GM06990 (cell line): ENCODE measurements around the gene PELI2.

Source experiments
- DNase-seq: peaks from one replicate; pipeline ENCODE4 v3.0.0-alpha.2; 2011; ENCODE audit not compliant: insufficient read length; ENCODE audit errors: extremely low read depth
- H3K27me3 ChIP-seq: replicated peaks from 2 replicates; pipeline ENCODE4 v1.6.0; 2011; ENCODE audit warnings: low read length; ENCODE audit not compliant: control insufficient read depth, insufficient read depth
- H3K36me3 ChIP-seq: 2 replicates; pipeline ENCODE4 v1.5.1; 2011; ENCODE audit warnings: low read length; ENCODE audit not compliant: control insufficient read depth, insufficient read depth
- H3K4me3 ChIP-seq: replicated peaks from 2 replicates; pipeline ENCODE4 v1.5.1; 2011; ENCODE audit warnings: low read depth, mild to moderate bottlenecking, control low read depth, low read length
- TF ChIP-seq, protein P1 (sequence below): IDR thresholded peaks from 2 replicates; pipeline ENCODE4 v1.5.1; 2011; ENCODE audit warnings: low read length, control low read depth, mild to moderate bottlenecking, inconsistent platforms; ENCODE audit not compliant: insufficient read depth, poor library complexity, severe bottlenecking

PELI2 gene

GRCh38 chr14:56212521-56212920, 94.3 kb downstream of the PELI2 start:
- Histone ChIP-seq H3K4me3 (no peak overlapping the region), H3K36me3 (no peaks in the 10 kb centered on the region), H3K27me3 (no peaks in the 10 kb centered on the region)
- TF ChIP-seq, protein P1, sequence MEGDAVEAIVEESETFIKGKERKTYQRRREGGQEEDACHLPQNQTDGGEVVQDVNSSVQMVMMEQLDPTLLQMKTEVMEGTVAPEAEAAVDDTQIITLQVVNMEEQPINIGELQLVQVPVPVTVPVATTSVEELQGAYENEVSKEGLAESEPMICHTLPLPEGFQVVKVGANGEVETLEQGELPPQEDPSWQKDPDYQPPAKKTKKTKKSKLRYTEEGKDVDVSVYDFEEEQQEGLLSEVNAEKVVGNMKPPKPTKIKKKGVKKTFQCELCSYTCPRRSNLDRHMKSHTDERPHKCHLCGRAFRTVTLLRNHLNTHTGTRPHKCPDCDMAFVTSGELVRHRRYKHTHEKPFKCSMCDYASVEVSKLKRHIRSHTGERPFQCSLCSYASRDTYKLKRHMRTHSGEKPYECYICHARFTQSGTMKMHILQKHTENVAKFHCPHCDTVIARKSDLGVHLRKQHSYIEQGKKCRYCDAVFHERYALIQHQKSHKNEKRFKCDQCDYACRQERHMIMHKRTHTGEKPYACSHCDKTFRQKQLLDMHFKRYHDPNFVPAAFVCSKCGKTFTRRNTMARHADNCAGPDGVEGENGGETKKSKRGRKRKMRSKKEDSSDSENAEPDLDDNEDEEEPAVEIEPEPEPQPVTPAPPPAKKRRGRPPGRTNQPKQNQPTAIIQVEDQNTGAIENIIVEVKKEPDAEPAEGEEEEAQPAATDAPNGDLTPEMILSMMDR: no peak
- DNase-seq: no peak

DNA sequence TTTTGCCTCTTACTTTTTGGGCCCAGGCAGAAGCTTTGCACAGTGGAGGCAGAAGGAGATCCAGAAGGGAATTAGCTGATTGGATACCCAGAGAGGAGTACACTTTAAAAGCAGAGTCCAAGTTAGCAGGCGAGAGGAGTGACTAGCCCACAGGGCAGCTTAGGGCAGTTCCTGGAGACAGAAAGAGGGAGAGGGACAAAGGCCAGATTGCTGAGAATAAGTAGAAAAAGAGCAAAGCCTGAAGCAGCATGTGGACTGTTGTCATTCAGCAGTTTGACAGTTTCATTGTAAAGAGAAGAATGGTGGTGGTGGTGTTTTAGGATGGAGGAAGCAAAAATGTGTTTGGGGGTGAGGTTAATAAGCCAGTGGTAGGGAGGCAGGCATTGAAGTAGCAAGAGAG, 95.1 kb downstream of the PELI2 start:
- TF ChIP-seq, protein P1: no peak
- no peak overlapping the region for H3K4me3 ChIP-seq
- H3K27me3 ChIP-seq: no peaks in the 10 kb centered on the region
- H3K36me3 ChIP-seq: no peaks in the 10 kb centered on the region
- no peak for DNase-seq

GRCh38 chr14:56215180-56215579, 97.0 kb downstream of the PELI2 start:
- no peaks in the 10 kb centered on the region for H3K27me3 ChIP-seq
- TF ChIP-seq, protein P1: no peak
- no peak for DNase-seq
- H3K4me3 ChIP-seq: no peak overlapping the region
- H3K36me3 ChIP-seq: no peaks in the 10 kb centered on the region

GRCh38 chr14:56216626-56217379, 98.6 kb downstream of the PELI2 start:
- no peak for DNase-seq
- TF ChIP-seq, protein P1: no peak
- H3K27me3 ChIP-seq: no peaks in the 10 kb centered on the region
- no peak overlapping the region for H3K4me3 ChIP-seq
- H3K36me3 ChIP-seq: no peaks in the 10 kb centered on the region

- TF ChIP-seq, protein P1: no peak
- Histone ChIP-seq H3K27me3 (no peaks in the 10 kb centered on the region), H3K4me3 (no peak overlapping the region), H3K36me3 (no peaks in the 10 kb centered on the region)
- no peak for DNase-seq
Observed at GRCh38 chr14:56217380-56218045, 99.3 kb downstream of the PELI2 start.
